GM12878 (cell line): ENCODE results near the gene TBP. TPM values are rescaled to one million over a fixed set of nuclear protein-coding genes. Genes with fewer than 3 reads are reported as not detected.
A peak's percentile ranks its signal among the peaks of the same experiment; 100 is the strongest.

ENCODE experiments used
- ATAC-seq: fragments of 200-7000 bp; cut with Tn5 transposase; 3 replicates; pipeline ENCODE4 v1.9.1; 2020; ENCODE audit warnings: mild to moderate bottlenecking, moderate library complexity
- BruUV-seq: library from RNA; stranded (reverse); fragments of 400-500 nt; replicated peaks from 2 replicates; lab custom pipeline; 2021; lab: Mats Ljungman, UMichigan
- CTCF ChIA-PET: fragments of 300-600 bp; sonication (Branson Sonifier 250); formaldehyde crosslinking; extraction: SDS; loops from one replicate; lab custom pipeline; 2021; ENCODE audit warnings: inconsistent platforms; lab: Yijun Ruan, JAX
- POLR2A ChIA-PET: fragments of 350-600 bp; formaldehyde crosslinking; extraction: SDS; loops from one replicate; lab custom pipeline; 2021; ENCODE audit warnings: inconsistent platforms; lab: Charles Lee
- RAD21 ChIA-PET: fragments of 300-600 bp; sonication (Branson Sonifier 250); formaldehyde crosslinking; loops from one replicate; lab custom pipeline; 2023; ENCODE audit warnings: antibody characterized with exemption; ENCODE audit not compliant: unreplicated experiment; lab: Charles Lee
- SMC1A ChIA-PET: fragments of 300-600 bp; sonication (Branson Sonifier 250); formaldehyde crosslinking; loops from one replicate; lab custom pipeline; 2023; ENCODE audit not compliant: unreplicated experiment, uncharacterized antibody; lab: Charles Lee
- DNase-seq: peaks from one replicate; pipeline ENCODE4 v3.0.0-alpha.2; 2011; ENCODE audit warnings: low read depth, low spot score
- FAIRE-seq: peaks from 3 replicates; lab custom pipeline; 2011; peaks lifted over from hg19 to GRCh38; lab: Jason Lieb, UNC
- H2AFZ ChIP-seq: 2 replicates; pipeline ENCODE4 v1.6.0; 2011; ENCODE audit warnings: low read depth, low read length, control low read depth; ENCODE audit not compliant: control insufficient read depth
- H3K27ac ChIP-seq: 2 replicates; pipeline ENCODE4 v1.5.1; 2011; ENCODE audit warnings: control low read depth; ENCODE audit not compliant: control insufficient read depth, insufficient read depth
- H3K27me3 ChIP-seq, 2 experiments: replicated peaks in 1 of 2; 2 replicates each; pipeline versions ENCODE4 v1.6.0 to v1.6.1; 2011; ENCODE audit warnings: low read length in 1 of 2; ENCODE audit not compliant: control insufficient read depth in 2 of 2, insufficient read depth in 2 of 2
- H3K36me3 ChIP-seq, 2 experiments: 2 replicates each; pipeline ENCODE4 v1.5.1; 2011; ENCODE audit warnings: low read length in 1 of 2; ENCODE audit not compliant: control insufficient read depth in 2 of 2, insufficient read depth in 2 of 2
- H3K4me1 ChIP-seq: 2 replicates; pipeline ENCODE4 v1.6.1; 2011; ENCODE audit warnings: mild to moderate bottlenecking, low read length, moderate library complexity, mixed read lengths; ENCODE audit not compliant: control insufficient read depth, insufficient read depth
- H3K4me2 ChIP-seq: 2 replicates; pipeline ENCODE4 v1.6.0; 2011; ENCODE audit warnings: control low read depth; ENCODE audit not compliant: control insufficient read depth, insufficient read depth
- H3K4me3 ChIP-seq: fragments of 200-600 bp; sonication (generic); 2 replicates; pipeline ENCODE4 v1.5.1; 2016
- H3K79me2 ChIP-seq: 2 replicates; pipeline ENCODE4 v1.6.0; 2011; ENCODE audit warnings: low read length; ENCODE audit not compliant: control insufficient read depth, insufficient read depth
- H3K9ac ChIP-seq: 2 replicates; pipeline ENCODE4 v1.8.0; 2011; ENCODE audit warnings: low read length, control low read depth, mixed read lengths; ENCODE audit not compliant: control insufficient read depth, insufficient read depth
- H3K9me3 ChIP-seq: replicated peaks from 3 replicates; pipeline ENCODE4 v1.5.1; 2011; ENCODE audit warnings: mild to moderate bottlenecking, low read length; ENCODE audit not compliant: control insufficient read depth, insufficient read depth
- H4K20me1 ChIP-seq: 2 replicates; pipeline ENCODE4 v1.6.0; 2011; ENCODE audit not compliant: control insufficient read depth, insufficient read depth
- CTCF ChIP-seq, 3 experiments: IDR thresholded peaks in 2 of 3; conservative IDR thresholded peaks in 1 of 3; 2 replicates each; pipeline ENCODE4 v1.5.1; 2011; ENCODE audit warnings: low read depth in 3 of 3, low read length in 3 of 3, mild to moderate bottlenecking in 3 of 3, control low read depth in 2 of 3, moderate library complexity in 2 of 3, inconsistent platforms in 1 of 3, mixed read lengths in 1 of 3; ENCODE audit not compliant: control insufficient read depth in 2 of 3, insufficient read depth in 1 of 3; ENCODE audit errors: extremely low read depth in 1 of 3
- E4F1 ChIP-seq: fragments of 450-650 bp; IDR thresholded peaks from 2 replicates; pipeline ENCODE4 v1.6.1; 2018; ENCODE audit warnings: borderline replicate concordance, mild to moderate bottlenecking; ENCODE audit not compliant: partially characterized antibody
- EGR1 ChIP-seq, 2 experiments: IDR thresholded peaks; 1 replicate in 1 of 2; 2 replicates in 1 of 2; pipeline ENCODE4 v1.6.1; 2011 to 2012; ENCODE audit warnings: low read depth in 2 of 2, low read length in 2 of 2, borderline replicate concordance in 1 of 2, mild to moderate bottlenecking in 1 of 2, moderate library complexity in 1 of 2
- NFYB ChIP-seq: IDR thresholded peaks from 2 replicates; pipeline ENCODE4 v1.6.1; 2011; ENCODE audit warnings: low read depth, mild to moderate bottlenecking, low read length, improper control_type of control experiment, moderate library complexity; ENCODE audit not compliant: insufficient read depth
- POLR2AphosphoS2 ChIP-seq: IDR thresholded peaks from 2 replicates; pipeline ENCODE4 v1.6.1; 2011; ENCODE audit warnings: low read depth, mild to moderate bottlenecking, low read length, improper control_type of control experiment, moderate library complexity
- STAT1 ChIP-seq: fragments of 450-650 bp; conservative IDR thresholded peaks from 2 replicates; pipeline ENCODE4 v1.6.1; 2014; ENCODE audit warnings: antibody characterized with exemption, mild to moderate bottlenecking
- TAF1 ChIP-seq: IDR thresholded peaks from 2 replicates; pipeline ENCODE4 v1.6.1; 2011; ENCODE audit warnings: mild to moderate bottlenecking, low read depth, low read length, borderline replicate concordance
- WGBS: methylation state at CpG from one replicate; pipeline ENCODE4 v1.1.6; 2016; ENCODE audit warnings: low lambda C conversion rate; ENCODE audit not compliant: insufficient replicate concordance, insufficient coverage; ENCODE audit errors: missing lambda C conversion rate; 5-methylcytosine and 5-hydroxymethylcytosine counted together
- in situ Hi-C: fragments of 300-500 bp; cut with MboI; formaldehyde crosslinking; loops from 9 replicates; pipeline ENCODE4 v1.14.3; 2018; ENCODE audit warnings: mixed read lengths
- intact Hi-C: fragments of 100-400 bp; cut with micrococcal nuclease; formaldehyde crosslinking; loops from one replicate; pipeline ENCODE4 v1.14.2; 2022; ENCODE audit not compliant: unreplicated experiment
- polyA plus RNA-seq, 11 experiments: library from polyadenylated mRNA; depleted of rRNA in 4 of 11; unstranded in 6 of 11; stranded (reverse) in 5 of 11; fragments of >200 nt; fragmentation: Nextera tagmentation in 4 of 11; fragmentation: Illumina TruSeq in 1 of 11; extraction: Ambion mirVana in 4 of 11; extraction: Trizol in 1 of 11; gene quantifications; 1 replicate in 1 of 11; 2 replicates in 10 of 11; pipeline versions ENCODE4 v1.2.1 to v1.2.3, GENCODE V29; 2011 to 2016; ENCODE audit warnings: inconsistent platforms in 2 of 11, missing spikeins in 2 of 11, low read depth in 1 of 11
- total RNA-seq, 4 experiments: library from RNA; depleted of rRNA in 3 of 4; stranded (reverse); fragments of >200 nt in 3 of 4; fragmentation: Illumina TruSeq in 1 of 4; extraction: Trizol in 1 of 4; gene quantifications; 2 replicates each; pipeline versions ENCODE4 v1.2.1 to v1.2.3, GENCODE V29; 2013 to 2021

Gene TBP
- total and polyA plus RNA-seq, 10 of the 15 experiments (the other 5 are each of a cell fraction or from before 2014, with no cell fraction given) = 13.6 to 39.5 (median 26.5) TPM

- no peak for FAIRE-seq
- SMC1A ChIA-PET = interaction anchor here (0.9 to 1.8 kb wide), 5 partner anchors 9 to 30 kb away, joined by 3 to 8 read pairs (median 4); partner anchors contain the start of gene TBP
- no TSS peak for BruUV-seq
- intact Hi-C loops = loop anchor here (1.0 kb wide), 1 partner anchor 29 kb away; the partner anchor contains the start of gene TBP
- Histone ChIP-seq H3K4me2 (peak overlapping the region; percentile 76), H3K27me3 (no peaks in the 10 kb centered on the region), H3K27ac (peak overlapping the region; percentile 66), H3K9me3 (no peaks in the 10 kb centered on the region), H3K4me1 (peaks cover 6% of the 10 kb centered on the region; the same call in 1 of the 2 replicates), H4K20me1 (no peaks in the 10 kb centered on the region), H3K79me2 (peaks cover 27% of the 10 kb centered on the region), H3K36me3 (peaks cover 0 to 9% of the 10 kb centered on the region in 2 experiments; a peak in 3 of 4 replicates), H3K4me3 (peak overlapping the region; percentile 100), H3K9ac (peak overlapping the region; percentile 91), H2AFZ (peak overlapping the region; percentile 94)
- TF ChIP-seq NFYB (no peak), EGR1 (IDR thresholded peaks at IDR 0.05; ENCODE audit: borderline replicate concordance in 1 of 2, low read depth in 2 of 2, low read length in 2 of 2) (no peak; a peak in 1 of 3 replicates), POLR2AphosphoS2 (no peak), STAT1 (no peak), CTCF (IDR thresholded peaks at IDR 0.05 in 2 of 3, conservative IDR thresholded peaks at IDR 0.05 in 1 of 3; ENCODE audit: control insufficient read depth in 2 of 3, extremely low read depth in 1 of 3, insufficient read depth in 1 of 3, low read depth in 3 of 3, low read length in 3 of 3) (peak in 1 of 3 experiments; percentile 6; a peak in 1 of 6 replicates), TAF1 (no peak), E4F1 (no peak)
- POLR2A ChIA-PET = interaction anchor here (0.8 to 0.9 kb wide), 2 partner anchors 27 to 31 kb away, joined by 3 to 4 read pairs; no protein-coding TSS in a partner anchor
- no peak for DNase-seq
- CTCF ChIA-PET = interaction anchor here (1.0 to 1.7 kb wide), 5 partner anchors 9 to 30 kb away, joined by 3 to 6 read pairs (median 4); partner anchors contain the start of genes PSMB1 and TBP
- under 1% methylated on average over 12 of the region's 12 CpGs for WGBS
- in situ Hi-C loops = no loop called here
- no peak for ATAC-seq
- RAD21 ChIA-PET = interaction anchor here (1.3 to 1.5 kb wide), 3 partner anchors 19 to 32 kb away, joined by 4 to 7 read pairs (median 4); partner anchors contain the start of gene TBP
These were observed 29.6 kb downstream of the TBP start for GRCh38 chr6:170583756-170584180.
